HG03571 (cell line): ENCODE measurements around the gene GNPNAT1.
A peak's percentile ranks its signal among the peaks of the same experiment; 100 is the strongest.
"Not testable (repeated sequence)": the region's sequence is repeated elsewhere in the genome, so short reads cannot be mapped to it uniquely, and the experiment has no call there.

Source experiments
- ATAC-seq: cut with Tn5 transposase; IDR thresholded peaks from one replicate; pipeline ENCODE4 v1.9.1; 2021; ENCODE audit not compliant: unreplicated experiment

GNPNAT1 gene

GRCh38 chr14:52729925-52730708, 61.3 kb downstream of the GNPNAT1 start, which contains the start of gene STYX:
Gene STYX (plus strand): TSS chr14:52730166. CDS start chr14:52730475, 309 bp downstream.
- ATAC-seq: peak; percentile 92

- ATAC-seq: no peak
These were observed 61.9 kb downstream of the GNPNAT1 start for GRCh38 chr14:52729585-52729924.

- ATAC-seq: not testable (repeated sequence)
These were observed 62.4 kb downstream of the GNPNAT1 start for GRCh38 chr14:52729035-52729434.

- not testable (repeated sequence) for ATAC-seq
These were observed 63.9 kb downstream of the GNPNAT1 start for GRCh38 chr14:52727509-52727908.
